ENCODE data around the gene DNAH11. TPM values are rescaled to one million over a fixed set of nuclear protein-coding genes. Genes with fewer than 3 reads are reported as not detected.

Gene DNAH11
- total and polyA plus RNA-seq, 2 of the 4 experiments (the other 2 are of a cell fraction), result not detected

- Histone ChIP-seq H2AFZ (replicated peaks; ENCODE audit: low read length, poor library complexity) (no peak overlapping the region), H3K9ac (ENCODE audit: low read depth, low read length) (no peak overlapping the region), H3K36me3 (ENCODE audit: control insufficient read depth, insufficient read depth, low read length) (no peaks in the 10 kb centered on the region), H4K5ac (ENCODE audit: low read depth, low read length) (no peak overlapping the region), H3K27ac (ENCODE audit: insufficient read depth, low read length) (no peak overlapping the region), H2AK5ac (ENCODE audit: low read depth, low read length) (no peak overlapping the region), H3K4me1 (ENCODE audit: control insufficient read depth, insufficient read depth, low read length) (no peaks in the 10 kb centered on the region; the same call in 1 of the 2 replicates), H3K18ac (ENCODE audit: low read depth, low read length) (no peak overlapping the region), H3K4ac (ENCODE audit: low read depth, low read length) (no peak overlapping the region), H3K9me3 (ENCODE audit: control insufficient read depth, insufficient read depth, low read length) (no peaks in the 10 kb centered on the region), H3K23ac (ENCODE audit: low read depth, low read length) (no peak overlapping the region), H3K9me1 (ENCODE audit: insufficient read depth, low read length) (no peaks in the 10 kb centered on the region), H2BK120ac (ENCODE audit: low read depth, low read length) (no peak overlapping the region), H4K8ac (ENCODE audit: low read depth in 2 of 2, low read length in 2 of 2) (no peak overlapping the region), H3K4me2 (ENCODE audit: low read depth, low read length) (no peak overlapping the region), H3K4me3 (ENCODE audit: insufficient read depth, low read depth, low read length) (no peak overlapping the region), H2BK5ac (ENCODE audit: low read depth, low read length, poor library complexity, severe bottlenecking) (no peak overlapping the region), H2BK15ac (ENCODE audit: low read depth, low read length) (no peak overlapping the region), H3K56ac (ENCODE audit: extremely low read depth, insufficient read depth, low read length) (no peak overlapping the region), H3K79me1 (ENCODE audit: low read depth in 1 of 2, low read length in 2 of 2) (no peaks in the 10 kb centered on the region), H2AK9ac (replicated peaks; ENCODE audit: low read depth, low read length, poor library complexity) (no peak overlapping the region), H2BK20ac (ENCODE audit: low read depth, low read length) (no peak overlapping the region), H3K27me3 (ENCODE audit: control insufficient read depth, insufficient read depth, low read length) (peaks cover 17% of the 10 kb centered on the region), H3K14ac (replicated peaks; ENCODE audit: low read depth, low read length) (no peak overlapping the region), H4K20me1 (ENCODE audit: insufficient read depth, low read length) (no peaks in the 10 kb centered on the region), H4K91ac (ENCODE audit: insufficient read depth, low read depth, low read length) (no peak overlapping the region)
- DNase-seq (no peak), ATAC-seq (ENCODE audit: low read depth) (no peak)
- WGBS, 2 experiments (ENCODE audit: extremely low coverage in 2 of 2, insufficient read length in 1 of 2), result no CpG with 5 or more reads among the region's 3 CpGs
- TF ChIP-seq CHD1 (IDR thresholded peaks at IDR 0.05; ENCODE audit: low read depth, low read length) (no peak), RFX5 (IDR thresholded peaks at IDR 0.05; ENCODE audit: low read depth, low read length) (no peak), NFE2L2 (IDR thresholded peaks at IDR 0.05; ENCODE audit: low read depth, low read length) (no peak), SMC3 (IDR thresholded peaks at IDR 0.05; ENCODE audit: low read depth, low read length) (no peak)
- POLR2A ChIA-PET (ENCODE audit: unreplicated experiment), result no interaction called here
- dilution Hi-C loops (cut with HindIII; ENCODE audit: low sequenced_read_pairs, unreplicated experiment) (no loop called here), in situ Hi-C loops (cut with MboI; ENCODE audit: low sequenced_read_pairs) (no loop called here), intact Hi-C loops (cut with micrococcal nuclease) (no loop called here)
- no TSS peak for BruUV-seq (replicated peaks)
- CTCF ChIA-PET, result no interaction called here
Measured at GRCh38 chr7:21538936-21539495, 3.8 kb upstream of the DNAH11 start.

All from IMR-90 (cell line).